ENCODE data around the gene LDLRAD4.

LDLRAD4 gene

GRCh38 chr18:13231151-13231550, 12.6 kb downstream of the LDLRAD4 start:
- DNase-seq = no peak

- no peak for DNase-seq
Observed at GRCh38 chr18:13232086-13232917, 13.7 kb downstream of the LDLRAD4 start.

DNA sequence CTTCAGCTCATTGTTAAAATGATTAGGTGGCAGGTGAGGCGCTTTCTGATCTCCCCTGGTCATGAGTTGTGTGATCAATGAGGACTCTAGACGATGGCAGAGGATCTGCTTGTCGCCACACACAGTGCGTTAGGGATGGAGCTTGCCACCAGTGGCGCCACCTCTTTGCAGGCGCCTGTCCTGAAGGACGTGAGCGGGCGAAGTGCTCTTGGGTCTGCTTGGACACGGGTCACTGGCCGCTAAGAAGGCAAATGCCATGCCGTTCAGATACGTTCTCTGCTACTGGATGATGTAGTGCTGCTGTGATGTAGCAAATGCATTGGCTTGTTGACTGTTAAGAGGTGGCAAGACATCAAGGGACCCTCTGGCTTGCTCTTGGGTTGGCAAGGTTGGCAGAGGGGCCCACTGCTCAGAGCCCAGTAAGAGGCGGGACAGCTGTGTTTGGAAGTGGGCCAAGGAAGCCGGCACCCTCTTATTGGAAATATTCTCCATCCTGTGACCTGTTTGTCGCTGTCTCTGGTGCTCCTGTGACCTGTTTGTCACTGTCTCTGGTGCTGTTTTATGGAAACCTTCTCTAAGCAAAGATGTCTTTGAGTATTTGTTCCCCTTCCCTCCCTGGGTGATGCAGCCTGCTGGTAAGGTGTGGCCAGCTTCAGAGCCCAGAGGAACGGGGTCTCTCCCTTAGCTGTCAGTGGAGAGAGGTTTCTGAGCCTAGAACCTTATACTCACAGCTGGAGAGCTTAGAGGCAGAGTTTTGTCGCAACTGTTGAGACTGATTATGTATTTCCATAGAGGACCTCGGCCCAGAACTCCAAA, 14.6 kb downstream of the LDLRAD4 start:
- DNase-seq = no peak

- no peak for DNase-seq
Observed at GRCh38 chr18:13233787-13234783, 15.5 kb downstream of the LDLRAD4 start.

- DNase-seq = no peak
Observed at GRCh38 chr18:13235421-13235831, 16.9 kb downstream of the LDLRAD4 start.

DNA sequence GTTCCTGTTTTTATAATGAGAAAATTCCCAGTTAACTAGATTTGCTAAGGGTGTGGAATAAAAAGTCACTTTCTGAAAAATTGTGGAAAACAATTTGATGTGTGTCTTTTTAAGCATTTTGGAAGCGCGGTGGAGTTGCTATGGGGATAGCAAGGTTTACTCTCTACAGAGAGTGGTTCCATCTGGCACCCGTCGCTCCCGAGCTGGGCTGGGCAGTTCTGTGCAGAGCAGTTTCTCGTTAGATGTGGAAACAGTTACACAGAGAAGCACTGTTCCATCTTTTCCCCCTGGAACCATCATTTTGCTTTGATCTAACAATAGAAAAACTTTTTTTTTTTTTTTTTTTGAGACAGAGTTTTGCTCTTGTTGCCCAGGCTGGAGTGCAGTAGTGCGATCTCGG, 17.4 kb downstream of the LDLRAD4 start:
- no peak for DNase-seq

DNA sequence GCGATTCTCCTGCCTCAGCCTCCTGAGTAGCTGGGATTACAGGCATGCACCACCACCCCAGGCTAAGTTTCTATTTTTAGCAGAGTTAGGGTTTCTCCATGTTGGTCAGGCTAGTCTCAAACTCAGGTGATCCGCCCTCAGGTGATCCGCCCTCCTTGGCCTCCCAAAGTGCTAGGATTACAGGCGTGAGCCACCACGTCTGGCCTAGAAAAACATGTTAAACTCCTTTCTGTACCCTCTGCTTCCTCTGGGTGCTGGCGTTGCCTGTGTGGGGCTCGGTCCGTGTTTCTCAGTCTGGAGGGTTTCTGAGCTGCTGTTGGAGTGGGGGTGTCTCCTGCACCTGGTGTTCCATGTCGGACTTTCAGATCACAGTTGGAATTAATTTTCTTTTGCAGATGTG, 17.9 kb downstream of the LDLRAD4 start:
- DNase-seq = no peak

DNA sequence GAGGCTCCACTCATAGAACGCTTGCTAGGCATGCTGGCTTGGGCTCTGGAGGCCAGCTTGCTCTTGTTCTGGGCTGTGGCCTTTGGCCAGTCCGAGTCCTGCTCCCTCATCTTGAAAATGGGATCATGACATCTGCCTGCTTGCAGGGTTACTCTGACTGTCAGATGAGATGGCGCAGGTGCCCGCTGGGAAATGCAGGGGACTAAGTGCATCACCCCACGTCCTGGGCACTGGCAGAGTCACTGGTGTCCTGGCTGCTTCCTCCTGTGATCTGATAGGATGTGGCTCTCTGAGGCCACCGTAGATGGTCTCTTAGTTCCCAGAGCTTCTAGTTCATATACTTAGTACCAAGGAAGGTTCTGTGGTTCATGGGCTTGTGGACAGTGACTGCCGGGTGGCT, 18.5 kb downstream of the LDLRAD4 start:
- no peak for DNase-seq

DNA sequence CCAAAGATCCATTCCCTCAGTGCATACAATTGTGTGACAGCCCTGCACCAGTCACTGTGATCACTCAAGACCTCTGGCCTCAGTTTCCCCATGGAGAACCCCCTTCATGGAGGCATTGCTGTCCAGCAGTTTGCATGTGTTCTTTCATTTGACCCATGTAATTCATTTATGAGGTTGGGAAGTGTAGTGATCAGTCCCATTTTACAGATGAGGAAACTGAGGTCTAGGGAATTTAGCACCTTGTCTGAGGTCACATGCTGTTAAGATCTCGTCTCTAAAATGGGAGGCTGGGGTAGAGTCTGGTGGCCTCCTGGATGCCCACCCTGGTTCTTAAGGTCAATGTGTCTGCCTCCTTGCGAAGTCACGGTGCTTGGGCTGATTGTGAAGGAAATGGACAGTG, 19.1 kb downstream of the LDLRAD4 start:
- no peak for DNase-seq

- no peak for DNase-seq
Observed at GRCh38 chr18:13239171-13239956, 20.8 kb downstream of the LDLRAD4 start.

GRCh38 chr18:13240060-13240725, 21.6 kb downstream of the LDLRAD4 start:
- no peak for DNase-seq

GRCh38 chr18:13241083-13241892, 22.7 kb downstream of the LDLRAD4 start:
- DNase-seq = no peak

- DNase-seq = no peak
Observed at GRCh38 chr18:13241893-13242175, 23.3 kb downstream of the LDLRAD4 start.

DNA sequence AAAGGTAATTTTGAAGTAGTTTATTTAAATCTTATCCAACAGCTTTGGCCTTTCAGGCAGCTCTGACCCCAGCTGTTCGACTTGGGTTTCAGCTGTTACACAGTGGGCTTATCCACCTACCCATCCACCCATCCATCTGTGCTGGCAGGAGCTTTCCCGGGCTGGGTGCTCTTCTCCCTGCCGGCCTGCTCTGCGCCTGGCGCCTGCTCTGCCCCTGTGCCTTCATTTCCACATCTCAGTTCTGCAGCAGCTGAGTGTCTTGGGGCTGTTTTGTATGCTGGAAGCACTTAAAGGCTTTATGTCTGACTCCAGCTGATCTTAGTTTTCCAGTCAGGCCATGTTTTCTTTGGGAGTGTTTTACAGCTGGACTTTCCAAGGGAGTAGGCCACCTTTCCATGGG, 24.2 kb downstream of the LDLRAD4 start:
- no peak for DNase-seq

DNA sequence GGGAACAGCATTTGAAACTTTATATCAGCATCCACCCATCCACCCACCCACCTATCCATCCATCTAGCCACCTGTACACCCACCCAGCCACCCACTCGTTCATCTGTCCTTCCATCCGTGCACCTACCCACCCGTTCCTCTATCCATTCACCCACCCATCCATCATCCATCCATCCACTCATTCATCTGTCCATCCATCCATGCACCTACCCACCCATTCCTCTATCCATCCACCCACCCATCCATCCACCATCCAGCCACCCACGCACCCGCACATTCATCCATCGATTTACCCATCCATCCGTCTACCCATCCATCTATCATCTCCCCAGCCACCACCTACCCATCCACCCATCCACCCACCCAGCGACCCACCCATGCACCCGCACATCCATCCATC, 24.8 kb downstream of the LDLRAD4 start:
- no peak for DNase-seq

DNA sequence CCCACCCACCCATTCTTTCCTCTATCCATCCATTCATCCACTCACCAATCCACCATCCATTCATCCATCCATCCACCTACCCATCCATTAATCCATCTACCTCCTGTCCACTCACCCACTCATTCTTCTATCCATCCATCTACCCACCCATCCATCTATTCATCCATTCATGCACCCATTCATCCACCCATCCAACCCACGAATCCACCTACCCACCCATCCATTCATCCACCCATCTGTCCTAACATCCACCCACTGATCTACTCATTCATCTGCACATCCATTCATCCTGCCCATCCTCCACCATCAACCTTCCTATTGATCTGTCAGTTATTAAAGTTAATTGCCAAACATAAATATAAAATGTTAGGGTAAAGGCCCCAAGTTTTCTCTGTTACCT, 25.6 kb downstream of the LDLRAD4 start:
- DNase-seq = no peak

- no peak for DNase-seq
Observed at GRCh38 chr18:13245481-13246000, 27.0 kb downstream of the LDLRAD4 start.

DNA sequence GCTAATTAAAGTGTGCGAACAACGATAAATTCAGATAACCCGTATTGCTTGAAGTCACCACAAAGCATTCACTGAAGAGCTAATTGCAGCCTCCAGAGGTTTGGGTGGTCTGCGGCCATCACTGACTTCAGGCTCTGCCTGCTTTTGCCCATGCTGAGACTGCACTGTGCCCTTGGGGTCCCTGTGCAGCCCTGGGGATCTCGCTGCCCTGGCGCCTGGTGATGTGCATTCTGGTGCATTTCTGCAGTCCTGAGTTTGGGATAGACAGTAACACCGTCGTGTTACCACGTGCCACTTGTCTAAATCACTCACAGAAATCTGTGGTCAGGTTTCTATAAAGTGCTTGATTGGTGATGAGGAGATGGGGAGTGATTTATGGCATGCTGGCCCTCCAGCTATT, 27.6 kb downstream of the LDLRAD4 start:
- no peak for DNase-seq

GRCh38 chr18:13246591-13246990, 28.0 kb downstream of the LDLRAD4 start:
- DNase-seq = no peak

- no peak for DNase-seq
Observed at GRCh38 chr18:13247506-13247905, 28.9 kb downstream of the LDLRAD4 start.
